Airway epithelial cell (primary cell): ENCODE results near the gene PIGS. TPM values are rescaled to one million over a fixed set of nuclear protein-coding genes. Genes with fewer than 3 reads are reported as not detected.

Experiments used
- total RNA-seq: library from RNA; depleted of rRNA; stranded (reverse); fragments of >200 nt; gene quantifications from 2 replicates; pipeline ENCODE4 v1.2.3, GENCODE V29; 2015

PIGS gene
- total RNA-seq = 55.8 and 60.0 TPM in 2 replicates

DNA sequence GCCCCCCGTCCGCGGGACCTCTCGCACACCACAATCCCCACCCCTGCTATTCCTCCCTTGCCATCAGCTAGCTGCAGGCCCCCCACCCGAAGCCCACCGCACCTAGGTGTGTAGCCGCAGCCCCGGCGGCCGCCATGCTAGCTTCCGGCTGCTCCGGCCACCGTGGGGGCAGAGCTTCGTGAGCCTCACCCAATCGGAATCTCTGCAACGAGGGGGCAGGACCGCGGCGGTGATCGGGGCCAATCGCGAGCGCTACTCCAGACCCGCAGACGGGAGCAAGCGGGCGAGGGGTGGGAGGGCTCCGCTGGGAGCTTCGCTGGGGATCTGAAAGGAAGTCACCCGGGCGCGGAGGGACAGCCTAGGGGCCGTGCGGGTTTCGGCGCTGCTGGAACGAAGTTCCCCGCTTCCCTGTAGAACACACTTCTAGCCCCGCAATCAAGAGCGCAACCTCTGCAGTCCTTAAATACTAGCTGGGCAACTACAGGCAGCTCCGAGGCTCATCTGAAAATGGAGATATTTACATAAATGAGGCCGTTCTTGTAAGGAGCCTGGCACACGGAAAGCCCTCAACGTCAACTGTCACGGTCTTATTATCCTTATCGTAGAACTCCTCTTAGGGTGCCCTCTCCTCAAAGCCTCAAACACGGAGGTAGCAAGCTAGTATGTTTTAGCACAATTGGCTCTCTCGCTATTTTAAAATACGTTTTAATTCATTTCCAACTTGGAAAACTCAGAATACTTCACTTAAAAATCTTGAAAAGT lies at the start of gene PIGS:
TSS of gene PIGS (minus strand) at position 164 of the 762 bp plus-strand sequence. CDS start at position 136, 28 bp downstream.

GRCh38 chr17:28613931-28614381 lies 42.6 kb upstream of the PIGS start, which contains the start of gene RSKR:
RSKR (minus strand) TSS chr17:28614185; CDS start chr17:28614161, 24 bp downstream.

GRCh38 chr17:28598799-28599310 lies 27.5 kb upstream of the PIGS start, which contains the start of gene SPAG5:
SPAG5 (minus strand) TSS chr17:28599025; CDS start chr17:28598946, 79 bp downstream.

DNA sequence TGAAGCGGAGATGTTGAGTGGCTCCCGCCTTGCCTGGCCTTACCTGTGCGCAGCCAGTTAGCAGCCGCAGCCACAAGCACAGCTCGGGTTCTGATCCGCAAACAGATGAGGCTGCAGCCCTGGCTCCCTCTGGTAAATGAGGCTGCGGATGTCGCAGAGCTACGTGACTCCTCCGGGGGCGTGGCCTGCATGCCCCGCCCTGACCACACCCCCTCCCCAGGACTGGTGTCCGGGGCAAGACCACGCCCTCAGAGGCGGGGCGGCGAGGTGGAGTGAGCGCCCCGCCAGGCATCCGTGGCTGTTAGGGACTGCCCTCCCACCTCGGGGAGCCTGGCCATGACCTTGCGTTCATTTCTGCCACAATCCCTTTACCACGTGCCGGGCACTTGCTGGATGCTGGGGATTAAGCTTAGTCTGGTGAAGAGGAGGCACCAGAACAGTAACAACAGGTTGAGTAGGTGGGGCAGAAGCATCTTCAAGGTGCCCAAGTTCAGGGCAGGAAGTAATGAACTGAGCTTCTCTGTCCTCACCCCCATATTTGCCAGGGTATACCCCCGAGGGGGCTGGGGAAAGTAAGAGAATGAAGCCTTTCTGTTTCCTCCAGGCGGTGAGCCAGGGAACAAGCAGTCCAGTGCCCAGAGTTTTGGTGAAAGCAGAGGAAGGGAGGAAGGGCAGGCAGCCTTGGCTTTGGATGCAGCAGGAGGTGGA lies 5.6 kb upstream of the PIGS start, which contains the start of gene ALDOC:
TSS of gene ALDOC (minus strand) at position 138 of the 708 bp plus-strand sequence. CDS start 1,363 bp downstream, outside the sequence.

DNA sequence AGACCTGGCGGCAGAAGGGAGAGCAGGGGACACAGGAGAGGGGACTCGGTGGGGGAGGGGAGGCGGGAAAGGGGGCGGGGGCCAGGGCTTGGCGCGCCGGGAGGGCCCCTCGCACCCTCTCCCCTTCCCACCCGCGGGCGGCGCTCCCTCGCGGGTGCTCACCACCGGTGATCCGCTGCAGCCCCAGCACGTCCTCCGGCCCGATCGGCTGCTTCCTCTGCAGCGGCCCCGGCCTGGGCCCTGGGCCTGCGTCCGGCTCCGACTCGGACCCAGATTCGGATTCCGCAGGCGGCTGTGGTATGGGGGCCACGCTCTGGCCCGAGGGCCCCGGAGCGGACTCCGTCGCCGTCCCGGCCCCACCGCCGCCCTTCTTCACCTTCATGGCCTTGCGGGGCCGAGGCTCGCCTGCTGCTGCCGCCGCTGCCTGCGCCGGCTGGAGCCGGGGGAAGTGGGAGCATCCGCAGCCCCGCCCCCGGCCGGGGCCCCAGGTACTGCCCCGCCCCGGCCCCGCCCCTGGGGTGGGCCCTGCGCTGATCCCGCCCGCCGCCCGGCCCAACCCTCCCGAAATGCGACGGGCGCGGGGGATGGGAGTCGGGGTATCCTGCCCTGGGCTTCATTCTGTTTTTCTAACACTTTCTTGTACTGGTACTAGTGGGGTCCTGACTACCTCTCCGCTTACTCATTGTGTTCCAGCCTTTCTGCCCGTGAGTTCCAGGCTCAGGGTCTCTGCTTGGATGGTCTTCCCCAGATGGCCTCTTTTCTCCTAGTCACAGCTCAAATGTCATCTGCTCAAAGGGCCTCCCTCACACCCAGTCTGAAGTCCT lies 18.9 kb downstream of the PIGS start, which contains the start of gene UNC119:
TSS of gene UNC119 (minus strand) at position 449 of the 824 bp plus-strand sequence. CDS start at position 382, 67 bp downstream.

GRCh38 chr17:28505986-28506665 lies 65.2 kb downstream of the PIGS start, which contains the start of gene FOXN1:
FOXN1 (plus strand) TSS chr17:28506348; CDS start chr17:28523970, 17,622 bp downstream.

Other genes with a start within 250 kb of the PIGS start
- 17.8 and 29.9 TPM in 2 replicates for gene IFT20, start 236.1 kb downstream of the PIGS start, total RNA-seq
- 34.6 and 49.8 TPM in 2 replicates for gene TNFAIP1, start 235.8 kb downstream of the PIGS start, total RNA-seq
- 89.2 and 96.0 TPM in 2 replicates for gene POLDIP2, start 214.0 kb downstream of the PIGS start, total RNA-seq
- not detected in 2 replicates for gene SEBOX, start 206.3 kb downstream of the PIGS start, total RNA-seq
- not detected in 2 replicates for gene VTN, start 201.2 kb downstream of the PIGS start, total RNA-seq
- 0.14 and 0.21 TPM in 2 replicates for gene SARM1, start 199.8 kb downstream of the PIGS start, total RNA-seq
- gene SLC46A1, start 165.3 kb downstream of the PIGS start, total RNA-seq = 2.6 and 4.8 TPM in 2 replicates
- not detected in 2 replicates for gene SLC13A2, start 97.9 kb downstream of the PIGS start, total RNA-seq
- gene FOXN1, start 65.2 kb downstream of the PIGS start, total RNA-seq = 2.7 and 11.1 TPM in 2 replicates
- 34.1 and 51.9 TPM in 2 replicates for gene UNC119, start 18.9 kb downstream of the PIGS start, total RNA-seq
- 109 and 131 TPM in 2 replicates for gene ALDOC, start 5.4 kb upstream of the PIGS start, total RNA-seq
- gene SPAG5, start 27.5 kb upstream of the PIGS start, total RNA-seq = 36.9 and 44.5 TPM in 2 replicates
- gene RSKR, start 42.7 kb upstream of the PIGS start, total RNA-seq = 0.84 and 4.4 TPM in 2 replicates
- gene BLTP2, start 73.6 kb upstream of the PIGS start, total RNA-seq = 104 and 127 TPM in 2 replicates
- gene SDF2, start 90.4 kb upstream of the PIGS start, total RNA-seq = 35.0 and 44.7 TPM in 2 replicates
- 18.6 and 27.9 TPM in 2 replicates for gene SUPT6H, start 90.7 kb upstream of the PIGS start, total RNA-seq
- gene PROCA1, start 140.4 kb upstream of the PIGS start, total RNA-seq = 0.21 and 2.6 TPM in 2 replicates
- gene RAB34, start 146.3 kb upstream of the PIGS start, total RNA-seq = 214 and 300 TPM in 2 replicates
- 645 and 883 TPM in 2 replicates for gene RPL23A, start 148.5 kb upstream of the PIGS start, total RNA-seq
- 20.2 and 23.5 TPM in 2 replicates for gene TLCD1, start 154.7 kb upstream of the PIGS start, total RNA-seq
- gene NEK8, start 157.3 kb upstream of the PIGS start, total RNA-seq = 1.8 and 2.4 TPM in 2 replicates
- 78.0 and 82.7 TPM in 2 replicates for gene TRAF4, start 172.5 kb upstream of the PIGS start, total RNA-seq